ENCODE results near the gene WNT7A.

Gene WNT7A

DNA sequence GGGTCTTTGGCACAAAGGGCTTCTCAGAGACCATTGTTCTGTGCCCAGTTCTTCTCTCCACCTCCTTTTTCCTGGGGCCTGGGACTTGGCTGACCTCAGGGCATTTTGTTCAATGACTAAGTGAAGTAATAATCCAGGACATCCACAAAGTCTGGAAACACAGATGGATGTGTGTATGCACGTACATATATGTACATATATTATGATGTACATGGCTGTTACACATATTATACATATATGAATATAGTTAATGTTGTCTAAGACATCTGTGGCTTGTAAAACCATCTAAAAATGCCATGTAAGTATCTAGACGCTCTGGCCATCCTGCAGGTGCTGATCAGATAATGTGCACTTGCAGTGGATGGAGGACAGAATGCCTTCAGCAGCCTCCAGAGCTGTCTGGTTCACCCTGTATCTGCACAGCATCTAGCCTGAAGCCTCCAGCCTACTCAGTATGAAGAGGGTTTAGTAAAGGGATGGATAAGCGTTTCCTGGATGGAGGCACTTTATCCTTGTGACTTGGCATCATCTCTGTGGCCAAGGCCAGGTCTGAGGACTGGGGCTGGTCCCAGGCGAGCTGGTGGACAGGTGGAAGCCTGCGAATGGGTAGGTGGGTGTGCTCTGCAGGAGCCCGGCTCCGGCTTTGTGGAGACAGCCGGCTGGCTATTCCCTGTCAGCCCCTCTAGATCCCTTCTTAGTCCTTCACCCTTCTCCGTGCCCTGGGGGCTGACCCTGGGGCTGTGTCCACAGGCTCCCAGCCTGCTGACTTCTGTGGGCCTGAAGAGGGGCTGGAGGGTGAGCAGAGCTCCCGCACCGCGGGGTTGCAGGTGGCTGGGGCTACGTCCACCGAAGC, 88.4 kb downstream of the WNT7A start:
- no peak for DNase-seq

DNA sequence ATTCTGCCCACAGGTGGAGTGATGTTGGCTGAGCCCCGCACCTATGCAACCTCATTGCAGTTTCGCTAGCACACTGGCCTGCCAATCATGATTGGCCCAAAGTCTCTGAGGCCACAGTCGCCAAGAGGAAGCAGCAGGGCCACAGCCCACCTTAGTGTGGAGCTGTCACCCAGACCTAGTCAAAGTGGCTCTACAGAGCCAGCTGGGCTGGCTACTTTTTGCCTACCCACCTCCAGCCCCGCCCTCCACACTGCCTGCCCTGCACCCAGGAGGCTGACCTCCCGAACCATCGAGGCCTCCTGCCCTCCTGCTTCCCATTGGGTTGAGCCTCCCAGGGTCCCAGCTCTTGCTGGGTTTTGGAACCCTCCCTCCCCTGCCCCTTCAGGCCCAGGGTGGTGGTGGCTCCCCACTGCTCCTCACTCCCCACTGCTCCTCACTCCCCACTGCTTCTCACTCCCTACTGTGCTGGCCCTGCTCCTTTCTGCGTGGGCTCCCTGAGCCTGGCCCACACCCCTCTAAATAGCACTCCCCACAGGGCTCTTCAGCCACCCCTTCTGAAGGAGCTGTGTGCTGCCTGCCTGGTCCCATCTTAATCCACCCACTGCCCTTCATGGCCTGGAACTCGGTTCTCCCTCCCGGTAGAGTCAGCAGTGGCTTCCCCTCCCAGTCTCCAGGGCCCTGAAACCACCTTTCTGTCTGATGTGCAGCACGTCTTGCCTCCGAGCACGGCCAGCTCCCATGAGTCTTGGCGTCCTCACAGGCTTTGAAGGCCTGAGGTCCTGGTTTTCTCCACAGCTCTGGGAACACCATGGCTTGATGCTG, 89.3 kb downstream of the WNT7A start:
- no peak for DNase-seq

DNA sequence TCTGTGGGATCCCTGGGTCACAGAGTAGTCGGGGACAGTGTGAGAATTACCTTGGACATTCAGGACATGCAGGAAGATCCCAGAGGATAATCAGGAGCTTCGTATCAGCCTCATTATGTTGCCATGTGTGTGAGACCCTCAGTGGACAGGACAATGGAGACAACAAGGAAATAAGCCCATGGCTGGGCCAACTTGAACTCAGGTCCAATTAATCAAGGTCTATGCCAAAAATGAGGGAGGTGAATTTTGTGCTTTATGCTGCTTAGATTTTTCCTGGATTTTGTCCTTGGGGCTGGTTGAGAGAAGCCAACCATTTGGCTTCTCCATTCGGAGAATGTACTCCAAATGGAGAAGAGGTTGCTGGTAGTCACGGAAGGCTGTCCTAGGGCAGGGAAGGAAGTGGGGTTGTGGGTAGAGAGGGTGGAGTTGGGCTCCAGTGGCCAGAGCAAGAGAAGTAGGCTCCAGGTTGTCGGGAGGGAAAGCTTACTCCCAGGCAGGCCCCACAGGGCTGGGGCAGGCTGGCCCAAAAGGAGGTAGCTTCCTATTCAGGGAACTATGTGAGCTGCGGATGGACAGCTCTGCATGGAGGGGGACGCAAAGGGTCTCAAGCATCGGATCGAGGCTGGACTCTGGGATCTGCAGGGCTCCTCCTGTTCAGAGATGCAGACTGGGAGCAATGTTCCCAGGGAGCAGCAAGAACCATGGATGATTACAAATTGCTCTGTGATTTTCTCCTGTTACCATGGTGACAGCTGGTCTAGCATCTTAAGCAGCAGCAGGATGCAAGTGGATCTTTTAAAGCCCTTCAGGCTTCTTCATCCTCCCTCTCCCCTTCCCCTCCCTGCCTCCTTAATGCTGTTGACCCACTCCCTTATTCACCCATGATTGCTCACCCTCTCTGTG, 91.1 kb downstream of the WNT7A start:
- no peak for DNase-seq

DNA sequence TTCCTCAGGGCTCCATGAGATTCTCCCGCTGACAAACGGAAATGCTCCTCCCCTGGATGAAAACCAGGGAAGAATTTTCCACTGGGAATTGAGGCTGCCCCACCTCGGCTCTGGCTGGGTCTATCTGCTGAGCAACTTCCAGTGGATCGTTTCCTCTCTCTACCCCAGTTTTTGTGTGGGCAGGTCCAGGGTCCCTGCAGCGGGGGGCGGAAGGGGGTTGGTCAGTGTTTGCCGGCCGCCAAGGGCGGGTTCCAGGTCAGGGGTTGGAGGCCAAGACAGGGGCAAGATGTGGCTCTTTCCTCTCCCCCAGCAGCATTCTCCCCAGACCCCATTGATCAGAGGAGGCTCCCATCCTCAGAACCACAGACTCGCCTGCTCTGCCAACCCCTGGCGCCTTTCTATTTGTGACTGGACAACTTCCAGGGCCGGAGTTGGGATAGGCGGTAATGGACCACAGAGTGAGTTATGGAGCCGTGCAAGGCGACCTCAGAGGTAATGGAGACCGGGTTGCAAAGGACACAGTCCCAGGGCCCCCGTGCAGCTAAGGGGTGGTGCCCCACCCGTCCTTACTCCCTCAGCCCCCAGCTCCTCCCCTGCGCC, 92.2 kb downstream of the WNT7A start:
- DNase-seq = no peak

DNA sequence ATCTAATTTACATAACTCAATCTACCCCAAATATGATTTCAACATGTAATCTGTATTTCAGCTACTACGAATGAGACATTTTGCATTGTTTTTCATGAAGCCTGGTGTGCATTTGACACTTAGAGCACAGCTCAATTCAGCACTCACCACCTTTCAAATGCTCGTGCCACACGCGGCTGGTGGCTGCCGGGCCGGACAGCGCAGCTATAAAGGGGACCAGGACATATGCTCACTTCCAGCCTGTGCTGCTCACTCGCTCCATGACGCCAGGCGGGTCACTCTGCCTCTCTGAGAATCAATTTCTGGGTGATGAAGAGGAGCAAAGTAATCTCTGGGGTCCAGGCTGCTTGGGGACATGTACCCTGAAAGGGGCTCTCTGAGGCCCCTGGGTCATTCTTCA, 93.1 kb downstream of the WNT7A start:
- no peak for DNase-seq

DNA sequence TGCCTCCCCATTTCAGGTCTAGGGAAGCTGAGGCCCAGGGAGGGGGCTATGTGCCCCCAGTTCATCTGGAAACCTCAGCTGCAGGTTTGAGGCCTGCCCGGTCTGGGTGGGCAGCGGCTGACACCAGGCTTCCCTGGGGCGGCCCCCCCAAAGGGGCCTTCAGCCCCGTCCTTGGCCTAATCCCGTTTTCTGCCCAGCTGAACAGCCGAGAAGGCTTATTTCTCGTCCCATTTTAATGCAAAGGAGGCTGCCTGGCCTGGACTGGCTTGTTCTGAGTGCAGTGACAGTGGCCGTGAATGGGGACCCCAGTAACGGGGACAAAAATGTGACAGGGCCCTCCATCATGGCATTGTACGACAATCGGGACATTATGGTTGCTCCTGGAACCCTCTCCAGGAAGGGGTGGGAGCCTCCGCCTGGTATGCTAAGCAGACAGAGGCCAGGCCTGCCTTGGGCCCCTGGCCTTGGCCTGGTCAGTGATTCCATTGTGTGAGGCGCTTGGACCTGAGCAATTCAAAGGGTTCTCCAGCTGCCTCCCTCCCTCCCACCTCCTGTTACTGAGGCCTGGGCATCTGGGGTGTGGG, 93.9 kb downstream of the WNT7A start:
- no peak for DNase-seq

DNA sequence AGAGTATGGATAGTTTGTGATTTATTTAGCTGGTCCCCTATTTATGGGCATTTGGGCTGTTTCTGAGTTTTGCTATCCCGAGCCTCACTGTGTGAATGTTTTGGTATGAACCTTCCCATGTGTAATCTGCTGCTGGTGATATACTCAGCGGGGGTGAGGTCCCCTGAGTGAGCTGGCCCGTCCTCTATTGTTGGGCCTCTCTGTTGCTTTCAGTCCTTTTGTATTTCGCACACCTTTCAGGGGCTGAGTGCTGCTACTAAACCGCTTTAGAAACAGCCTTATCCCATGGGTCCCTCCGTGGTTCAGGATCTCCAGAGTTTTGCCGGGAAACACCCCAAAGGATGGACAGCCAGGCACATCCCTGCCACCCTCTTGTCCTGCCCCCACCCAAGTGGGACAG, 94.5 kb downstream of the WNT7A start:
- DNase-seq = no peak

DNA sequence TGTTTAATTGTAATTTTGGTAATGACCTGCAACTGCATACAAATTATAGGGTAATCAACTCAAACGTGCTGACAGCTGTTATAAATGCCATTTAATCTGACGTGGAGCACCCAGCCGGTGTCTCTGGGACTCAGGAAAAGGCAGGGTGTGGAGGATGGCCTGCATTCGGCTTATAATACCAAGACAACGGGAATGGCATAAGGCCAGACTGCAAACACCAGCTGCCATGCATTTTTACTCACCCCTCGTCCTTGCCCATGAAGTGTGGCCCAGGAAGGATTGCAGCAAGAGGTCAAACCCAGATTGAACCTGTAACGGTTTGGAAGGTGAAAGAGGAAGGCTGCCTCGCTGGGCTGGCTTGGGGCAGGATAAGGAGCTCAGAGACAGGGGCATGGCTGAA, 96.4 kb downstream of the WNT7A start:
- no peak for DNase-seq

DNA sequence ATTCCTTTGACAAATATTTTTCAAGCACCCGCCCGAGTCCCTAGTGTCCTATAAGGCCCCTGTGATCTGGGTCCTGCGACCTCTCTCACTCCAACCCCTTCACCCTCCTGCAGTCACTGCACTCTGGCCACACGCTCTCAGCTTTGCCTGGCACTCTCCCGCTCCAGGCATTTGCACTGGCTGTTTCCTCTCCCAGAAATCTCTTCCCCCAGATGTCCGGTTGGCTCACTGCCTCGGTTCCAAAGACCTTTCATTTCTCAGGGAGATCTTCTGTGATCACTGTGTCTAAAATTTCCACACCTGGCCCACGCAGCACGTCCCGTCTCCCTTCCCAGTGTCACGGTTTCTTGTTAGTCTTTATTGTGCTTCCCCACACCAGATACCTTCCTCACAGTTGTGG, 97.4 kb downstream of the WNT7A start:
- no peak for DNase-seq

DNA sequence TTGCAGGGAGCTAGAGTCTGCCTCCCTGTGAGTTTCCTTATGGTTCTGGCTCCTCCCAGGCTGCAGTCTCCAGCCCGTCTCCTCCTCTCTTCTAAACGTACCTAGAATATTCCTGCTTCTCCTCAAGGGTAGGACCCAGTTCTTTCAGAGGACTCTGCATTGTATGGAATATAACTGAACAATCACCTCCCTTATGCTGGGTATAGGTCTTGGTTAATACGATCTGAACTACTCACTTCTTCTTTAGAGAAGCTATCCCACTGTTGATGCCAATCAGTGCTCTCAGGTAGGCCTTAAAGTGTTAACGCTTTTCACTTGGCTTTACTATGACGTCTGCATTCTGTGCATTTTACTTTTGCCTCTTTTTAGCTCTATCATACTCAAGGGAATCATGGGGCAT, 98.5 kb downstream of the WNT7A start:
- DNase-seq = no peak

DNA sequence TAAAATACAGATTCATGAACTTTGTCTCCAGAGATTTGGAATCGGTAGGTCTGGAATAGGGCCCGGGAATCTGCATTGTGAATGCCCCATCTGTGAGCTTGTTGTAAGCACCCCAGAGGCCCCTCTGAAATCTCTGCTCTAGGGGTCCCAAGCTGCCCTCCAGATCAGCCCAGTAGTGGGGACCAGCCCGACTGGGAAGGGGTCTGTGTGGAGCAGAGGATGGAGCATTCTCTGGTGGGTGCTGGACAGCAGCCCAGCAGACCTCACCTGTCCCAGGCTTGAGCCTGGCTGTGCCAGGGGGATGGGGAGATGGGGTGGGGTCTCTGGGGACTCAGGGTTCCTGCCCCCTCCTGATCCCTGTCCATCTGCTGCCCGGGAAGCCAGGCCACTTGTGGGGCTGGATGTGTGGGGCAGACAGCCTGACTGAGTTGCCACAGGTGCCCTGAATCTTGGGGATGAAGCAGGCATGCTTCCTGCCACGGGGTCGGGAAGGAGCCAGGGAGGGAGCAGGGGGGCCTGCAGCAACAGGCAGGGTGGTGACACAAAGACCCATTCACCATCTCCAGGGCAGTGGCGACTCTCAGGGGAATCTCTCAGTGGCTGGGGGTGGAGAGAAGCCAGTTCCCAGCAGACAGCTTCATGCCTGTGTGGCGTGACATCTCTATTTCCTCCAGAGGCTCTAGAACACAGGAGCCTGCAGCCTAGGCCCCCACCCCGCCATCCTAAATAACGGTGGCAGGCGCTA, 99.3 kb downstream of the WNT7A start:
- no peak for DNase-seq

DNA sequence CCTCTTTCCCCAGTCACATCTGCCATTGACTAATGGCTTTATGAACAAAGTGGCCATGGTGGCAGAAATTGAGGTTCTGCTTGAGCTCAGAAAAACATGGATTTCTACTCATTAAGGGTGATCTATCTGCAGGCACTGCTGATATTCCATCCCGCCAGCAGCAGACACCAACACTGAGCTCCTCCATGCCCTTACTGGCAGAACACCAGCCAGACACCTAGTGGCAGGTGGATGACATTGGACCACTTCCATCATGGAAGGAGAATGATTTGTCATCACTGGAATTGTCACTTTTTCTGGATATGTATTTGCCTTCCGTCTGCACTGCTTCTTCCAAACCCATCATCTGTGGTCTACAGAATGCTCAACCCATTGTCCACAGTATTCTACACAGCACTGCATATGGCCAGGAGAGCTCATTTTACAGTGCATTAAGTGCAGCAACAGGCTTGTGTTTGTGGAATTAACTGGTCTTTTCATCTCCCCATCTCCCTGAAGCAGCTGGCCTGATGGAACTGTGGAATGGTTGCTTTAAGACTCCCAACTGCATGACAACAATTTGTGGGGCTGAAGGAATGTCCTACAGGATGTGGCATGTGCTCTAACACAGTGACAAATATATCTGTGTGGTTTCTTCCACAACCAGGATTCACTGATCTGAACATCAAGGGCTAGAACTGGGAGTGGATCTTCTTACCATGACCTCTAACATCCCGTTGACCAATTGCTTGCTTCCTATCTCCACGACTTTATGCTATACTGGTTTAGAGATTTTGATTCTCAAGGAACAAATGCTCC, 103.4 kb downstream of the WNT7A start:
- no peak for DNase-seq

DNA sequence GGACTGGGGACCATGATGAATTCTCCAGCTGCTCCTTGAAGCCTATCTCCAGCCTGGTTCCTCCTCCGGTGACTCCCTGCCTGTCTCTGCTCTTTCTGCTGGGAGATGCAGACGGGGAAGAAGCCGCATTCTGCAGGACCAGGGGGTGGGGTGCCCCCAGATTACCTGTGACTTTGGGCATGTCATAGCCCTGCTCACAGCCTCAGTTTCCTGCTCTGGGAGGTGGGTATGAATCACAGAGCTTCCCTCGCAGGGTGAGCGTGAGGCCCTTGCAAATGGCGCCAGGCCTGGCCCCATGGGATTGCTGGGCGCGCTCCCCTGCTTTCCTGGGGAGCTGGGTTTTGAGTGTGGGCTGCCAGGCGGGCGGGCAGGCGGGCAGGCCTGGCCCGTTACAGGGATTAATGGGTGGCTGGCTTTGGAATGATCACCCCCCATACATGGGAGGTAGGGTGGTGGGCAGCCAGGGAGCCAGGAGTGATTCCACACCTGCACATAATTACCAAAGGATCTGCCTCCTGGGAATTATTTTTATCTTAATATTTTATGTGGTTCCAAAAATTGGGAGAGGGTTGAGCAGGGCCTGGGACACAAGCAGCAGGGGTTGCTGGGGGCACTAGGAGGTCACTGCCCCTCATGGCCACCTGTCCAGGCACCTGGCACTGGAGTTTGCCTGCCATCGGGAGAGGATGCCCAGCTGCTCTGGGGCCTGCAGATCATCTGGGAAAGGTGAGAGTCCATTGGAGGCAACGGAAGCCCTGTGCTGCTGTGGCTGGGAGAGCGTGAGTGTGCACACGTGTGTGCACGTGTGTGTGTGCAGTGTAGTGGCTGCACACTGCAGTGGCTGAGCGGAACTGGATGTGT, 106.8 kb downstream of the WNT7A start:
- DNase-seq = no peak

DNA sequence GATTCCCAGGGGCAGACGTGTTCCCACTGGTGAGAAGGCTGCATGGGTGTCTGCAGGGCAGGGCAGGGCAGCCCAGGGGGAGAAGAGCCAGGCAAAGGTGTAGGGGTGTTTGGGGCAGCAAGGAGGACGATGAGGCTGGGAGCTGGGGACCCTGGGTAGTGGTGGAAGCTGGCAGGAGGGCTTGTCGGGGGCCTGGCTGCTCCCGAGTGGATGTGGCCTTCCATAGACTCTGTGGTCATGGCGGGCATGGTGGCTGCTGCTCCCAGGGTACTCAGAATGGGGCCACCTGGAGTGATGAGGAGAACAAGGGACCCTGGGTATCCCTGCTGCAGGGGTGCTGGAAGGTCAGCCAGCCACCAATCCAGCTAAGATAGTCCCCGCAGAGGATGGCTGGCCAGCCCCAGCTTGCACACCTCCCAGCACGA, 107.5 kb downstream of the WNT7A start:
- DNase-seq = no peak

DNA sequence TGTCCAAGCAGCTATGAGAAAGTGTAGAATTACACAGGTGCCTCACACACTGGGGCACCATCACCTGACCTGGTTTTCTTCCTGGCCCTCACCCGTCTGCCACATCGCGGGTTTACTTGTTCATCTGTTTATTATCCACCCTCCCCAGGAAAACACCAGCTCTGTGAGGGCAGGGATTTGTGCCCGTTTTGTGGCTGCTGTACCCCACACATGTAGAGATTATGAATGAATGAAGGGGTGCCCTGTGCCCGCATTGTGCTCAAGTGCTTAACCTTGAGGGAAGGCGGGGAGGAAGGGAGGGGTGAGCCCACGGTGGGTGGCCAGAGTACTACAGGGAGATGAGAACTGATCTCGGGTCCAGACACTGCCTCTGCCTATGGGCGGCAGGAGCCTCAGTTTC, 108.4 kb downstream of the WNT7A start:
- DNase-seq = no peak

DNA sequence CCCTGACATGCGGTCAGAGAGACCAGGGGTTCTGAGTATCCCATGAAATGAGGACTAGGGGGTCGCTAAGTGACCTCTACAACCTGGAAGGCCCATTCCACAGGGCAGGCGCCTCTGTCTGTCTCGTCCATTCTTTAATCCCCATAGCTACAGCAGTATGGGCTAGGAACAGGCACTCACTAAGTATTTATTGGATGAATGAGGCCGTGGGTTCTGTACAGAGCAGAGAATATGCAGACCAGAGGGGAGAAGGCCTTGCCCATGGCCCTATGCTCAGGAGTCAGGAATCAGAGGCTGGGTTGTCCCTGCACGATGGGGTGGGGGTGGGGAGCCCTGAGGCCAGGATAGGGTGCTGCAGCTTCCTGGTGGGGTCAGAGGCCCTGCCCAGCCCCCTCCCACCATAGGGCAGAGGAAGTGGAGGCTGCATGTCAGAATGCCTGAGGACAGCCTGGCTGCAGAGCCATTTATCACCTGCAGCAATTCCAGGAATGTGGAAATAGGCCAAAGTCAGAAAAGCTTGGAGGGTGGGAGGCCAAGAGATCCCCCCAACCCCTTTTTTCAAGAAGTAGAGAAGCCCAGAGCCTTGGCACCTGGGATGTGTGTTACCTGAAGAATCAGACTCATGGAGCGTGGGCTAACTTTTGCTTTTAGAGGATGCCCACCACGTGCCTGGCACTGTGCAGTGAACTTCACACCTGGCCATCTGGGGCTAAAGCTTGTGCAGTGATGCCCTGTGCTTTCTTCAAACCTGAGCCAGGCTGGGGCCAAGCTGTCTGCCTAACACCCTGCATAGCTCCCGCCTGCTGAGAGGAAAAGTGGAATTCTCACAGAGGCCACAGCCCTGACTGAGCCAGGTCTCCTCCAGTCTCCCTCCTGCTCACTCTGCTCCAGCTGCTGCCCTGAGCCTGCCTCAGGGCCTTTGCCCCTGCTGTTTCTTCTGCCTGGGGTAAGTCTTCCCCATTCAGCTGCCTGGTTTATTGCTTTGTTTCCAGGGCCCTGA, 109.4 kb downstream of the WNT7A start:
- DNase-seq = no peak

DNA sequence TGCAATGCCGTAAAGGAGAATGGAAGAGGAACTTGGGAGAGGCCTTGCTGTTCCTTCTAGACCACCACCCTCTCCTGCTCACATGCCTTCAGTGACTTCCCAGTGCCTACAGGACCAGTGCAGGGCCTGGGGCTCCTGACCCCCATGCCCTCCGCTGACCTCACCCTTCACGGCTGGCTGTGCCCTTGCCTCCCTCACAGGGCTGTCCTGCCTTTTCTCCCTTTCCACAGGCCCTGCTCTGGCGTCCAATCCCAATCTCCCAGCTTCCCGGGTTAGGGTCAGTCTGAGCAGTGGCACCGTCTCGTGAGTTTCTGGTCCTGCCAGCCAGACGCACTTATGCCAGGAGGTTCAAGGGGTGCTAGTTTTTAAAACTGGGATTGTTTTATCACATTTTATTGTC, 110.4 kb downstream of the WNT7A start:
- no peak for DNase-seq

DNA sequence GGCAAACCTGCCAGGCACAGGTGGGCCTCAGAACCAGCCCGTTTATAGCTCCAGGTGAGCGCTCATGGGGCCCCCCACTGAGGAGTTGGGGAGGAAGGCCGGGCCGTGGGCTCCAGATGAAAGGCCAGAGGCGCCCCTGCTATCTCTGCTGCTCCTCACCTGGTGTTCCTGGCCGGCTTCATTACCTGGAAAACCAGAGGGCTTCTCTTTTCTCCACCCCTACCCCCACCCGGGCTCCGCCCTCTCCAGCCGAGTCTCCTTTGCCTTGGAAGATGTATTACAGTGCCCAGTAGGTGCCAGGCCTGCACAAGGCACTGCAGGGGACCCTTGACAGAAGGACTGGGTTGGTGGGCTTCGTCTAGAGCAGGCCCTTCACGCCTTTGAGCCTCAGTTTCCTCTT, 111.4 kb downstream of the WNT7A start:
- no peak for DNase-seq

Data from MV-4-11 (cell line).